ENCODE data around the gene EIF1. TPM values are rescaled to one million over a fixed set of nuclear protein-coding genes. Genes with fewer than 3 reads are reported as not detected.

Gene EIF1
- total RNA-seq, 2 experiments from 2014 or later = 145 to 659 TPM

- H3K79me2 ChIP-seq (ENCODE audit: insufficient read depth, low read depth, low read length) = no peaks in the 10 kb centered on the region
- no TSS peak for BruUV-seq (replicated peaks)
- no peaks in the 10 kb centered on the region for H3K9me3 ChIP-seq (ENCODE audit: low read length)
- no peaks in the 10 kb centered on the region for H3K9me2 ChIP-seq (ENCODE audit: insufficient read depth, low read length)
- no peak for TF ChIP-seq CTCF (conservative IDR thresholded peaks at IDR 0.05; ENCODE audit: low read length)
- no peak for TF ChIP-seq EZH2phosphoT487 (IDR thresholded peaks at IDR 0.05; ENCODE audit: borderline replicate concordance, low read depth, low read length)
- no peak overlapping the region for H3K27ac ChIP-seq (ENCODE audit: low read depth, low read length, poor library complexity, severe bottlenecking)
- intact Hi-C loops (cut with micrococcal nuclease; ENCODE audit: unreplicated experiment) = no loop called here
- H3K4me1 ChIP-seq (ENCODE audit: insufficient read depth, low read length, poor library complexity, severe bottlenecking) = no peaks in the 10 kb centered on the region
- ChIA-PET POLR2A (no interaction called here), CTCF (ENCODE audit: unreplicated experiment) (no interaction called here)
- no peak overlapping the region for H2AFZ ChIP-seq (ENCODE audit: low read length)
- no peaks in the 10 kb centered on the region for H3K36me3 ChIP-seq (ENCODE audit: insufficient read depth, low read length)
- H4K20me1 ChIP-seq (ENCODE audit: insufficient read depth, low read length) = no peaks in the 10 kb centered on the region
- no peak overlapping the region for H3K4me2 ChIP-seq (ENCODE audit: low read length)
- DNase-seq (ENCODE audit: low spot score) = no peak
- H3K4me3 ChIP-seq (ENCODE audit: low read depth, low read length, poor library complexity, severe bottlenecking) = no peak overlapping the region
Observed at GRCh38 chr17:41705271-41705991, 16.7 kb downstream of the EIF1 start.

GRCh38 chr17:41707803-41708669, 19.4 kb downstream of the EIF1 start:
- Histone ChIP-seq H3K36me3 (ENCODE audit: insufficient read depth, low read length) (no peaks in the 10 kb centered on the region), H2AFZ (ENCODE audit: low read length) (no peak overlapping the region), H3K4me1 (ENCODE audit: insufficient read depth, low read length, poor library complexity, severe bottlenecking) (no peaks in the 10 kb centered on the region), H4K20me1 (ENCODE audit: insufficient read depth, low read length) (no peaks in the 10 kb centered on the region), H3K4me2 (ENCODE audit: low read length) (no peak overlapping the region), H3K9me3 (ENCODE audit: low read length) (no peaks in the 10 kb centered on the region), H3K79me2 (ENCODE audit: insufficient read depth, low read depth, low read length) (no peaks in the 10 kb centered on the region), H3K4me3 (ENCODE audit: low read depth, low read length, poor library complexity, severe bottlenecking) (no peak overlapping the region), H3K27ac (ENCODE audit: low read depth, low read length, poor library complexity, severe bottlenecking) (no peak overlapping the region), H3K9me2 (ENCODE audit: insufficient read depth, low read length) (no peaks in the 10 kb centered on the region)
- CTCF ChIA-PET (ENCODE audit: unreplicated experiment) = interaction anchor here (0.6 kb wide), 1 partner anchor 136 kb away, joined by 3 read pairs; no protein-coding TSS in a partner anchor
- TF ChIP-seq EZH2phosphoT487 (IDR thresholded peaks at IDR 0.05; ENCODE audit: borderline replicate concordance, low read depth, low read length) (no peak), CTCF (conservative IDR thresholded peaks at IDR 0.05; ENCODE audit: low read length) (no peak)
- DNase-seq (ENCODE audit: low spot score) = no peak
- intact Hi-C loops (cut with micrococcal nuclease; ENCODE audit: unreplicated experiment) = no loop called here
- no TSS peak for BruUV-seq (replicated peaks)
- POLR2A ChIA-PET = interaction anchor here (1.2 to 1.6 kb wide), 2 partner anchors 12 to 20 kb away, joined by 3 read pairs; partner anchors contain the start of gene EIF1

Measured in OCI-LY7 (cell line).